ENCODE data around the gene ACAP2. TPM values are rescaled to one million over a fixed set of nuclear protein-coding genes. Genes with fewer than 3 reads are reported as not detected.

The ACAP2 gene
- total RNA-seq, 1 donor from 2014 or later: 49.7 TPM

DNA sequence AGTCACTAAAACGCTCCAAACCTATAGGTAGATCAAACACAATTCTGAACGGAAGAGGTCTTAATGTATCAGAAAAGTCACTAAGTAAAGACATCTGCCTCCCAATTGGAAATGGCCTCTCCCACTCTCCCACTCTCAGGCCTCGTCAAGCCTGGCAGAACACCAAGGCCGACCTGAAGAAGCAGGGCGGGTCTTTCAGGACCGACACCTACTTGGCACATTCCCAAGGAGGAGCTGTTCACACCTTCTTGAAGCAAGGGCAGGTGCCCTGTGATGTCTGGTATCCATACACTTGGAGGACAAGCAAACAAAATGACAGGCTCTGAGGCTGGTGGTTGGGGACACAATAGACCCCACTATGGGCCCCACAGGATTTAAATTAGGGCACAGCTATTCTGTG is 201.9 kb downstream of the ACAP2 start:
- H3K36me3 Mint-ChIP-seq: peaks cover 25% of the 10 kb centered on the region
- peaks cover 23% of the 10 kb centered on the region for H3K4me1 Mint-ChIP-seq
- H3K4me3 Mint-ChIP-seq: no peak overlapping the region
- no peaks in the 10 kb centered on the region for H3K27me3 Mint-ChIP-seq (ENCODE audit: low read depth)
- no peak overlapping the region for H3K27ac Mint-ChIP-seq
- TF ChIP-seq, protein P1, sequence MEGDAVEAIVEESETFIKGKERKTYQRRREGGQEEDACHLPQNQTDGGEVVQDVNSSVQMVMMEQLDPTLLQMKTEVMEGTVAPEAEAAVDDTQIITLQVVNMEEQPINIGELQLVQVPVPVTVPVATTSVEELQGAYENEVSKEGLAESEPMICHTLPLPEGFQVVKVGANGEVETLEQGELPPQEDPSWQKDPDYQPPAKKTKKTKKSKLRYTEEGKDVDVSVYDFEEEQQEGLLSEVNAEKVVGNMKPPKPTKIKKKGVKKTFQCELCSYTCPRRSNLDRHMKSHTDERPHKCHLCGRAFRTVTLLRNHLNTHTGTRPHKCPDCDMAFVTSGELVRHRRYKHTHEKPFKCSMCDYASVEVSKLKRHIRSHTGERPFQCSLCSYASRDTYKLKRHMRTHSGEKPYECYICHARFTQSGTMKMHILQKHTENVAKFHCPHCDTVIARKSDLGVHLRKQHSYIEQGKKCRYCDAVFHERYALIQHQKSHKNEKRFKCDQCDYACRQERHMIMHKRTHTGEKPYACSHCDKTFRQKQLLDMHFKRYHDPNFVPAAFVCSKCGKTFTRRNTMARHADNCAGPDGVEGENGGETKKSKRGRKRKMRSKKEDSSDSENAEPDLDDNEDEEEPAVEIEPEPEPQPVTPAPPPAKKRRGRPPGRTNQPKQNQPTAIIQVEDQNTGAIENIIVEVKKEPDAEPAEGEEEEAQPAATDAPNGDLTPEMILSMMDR (IDR thresholded peaks at IDR 0.05; ENCODE audit: unreplicated experiment): no peak
- DNase-seq (ENCODE audit: low spot score in 2 of 2, unreplicated experiment in 2 of 2): peak in 1 of 2 experiments; percentile 37
- peaks cover 9% of the 10 kb centered on the region for H3K9me3 Mint-ChIP-seq

DNA sequence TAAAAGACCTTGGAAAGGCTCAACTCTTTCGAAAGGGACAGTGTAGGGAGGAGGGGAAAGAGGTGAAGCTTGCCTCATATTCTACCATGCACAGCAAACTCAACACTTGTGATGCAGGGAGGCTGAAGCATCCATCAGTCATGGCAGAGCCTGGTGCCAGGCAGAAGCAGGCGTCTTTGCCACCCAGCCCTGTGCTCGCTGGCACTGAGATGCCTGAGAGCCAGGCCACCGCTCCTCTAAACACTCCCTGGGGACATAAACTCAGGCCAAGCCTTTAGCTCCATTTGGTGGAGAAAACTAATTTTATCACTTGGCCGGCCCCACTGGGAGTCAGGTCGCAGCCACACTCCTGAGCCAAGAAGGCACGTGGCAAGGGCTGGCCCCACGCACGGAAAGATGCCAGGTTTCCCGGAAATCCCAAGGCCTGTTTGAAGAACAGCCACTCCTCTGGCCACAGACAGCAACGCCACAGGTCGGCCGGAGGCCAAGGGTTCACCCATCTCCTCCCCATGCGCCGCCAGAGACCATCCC is 202.6 kb downstream of the ACAP2 start:
- TF ChIP-seq, protein P1 (IDR thresholded peaks at IDR 0.05; ENCODE audit: unreplicated experiment): no peak
- DNase-seq (ENCODE audit: low spot score in 2 of 2, unreplicated experiment in 2 of 2): peak in 1 of 2 experiments; percentile 33
- Mint-ChIP-seq H3K4me3 (no peak overlapping the region), H3K4me1 (peaks cover 23% of the 10 kb centered on the region), H3K36me3 (peaks cover 23% of the 10 kb centered on the region), H3K9me3 (peaks cover 13% of the 10 kb centered on the region), H3K27ac (no peak overlapping the region), H3K27me3 (ENCODE audit: low read depth) (no peaks in the 10 kb centered on the region)

DNA sequence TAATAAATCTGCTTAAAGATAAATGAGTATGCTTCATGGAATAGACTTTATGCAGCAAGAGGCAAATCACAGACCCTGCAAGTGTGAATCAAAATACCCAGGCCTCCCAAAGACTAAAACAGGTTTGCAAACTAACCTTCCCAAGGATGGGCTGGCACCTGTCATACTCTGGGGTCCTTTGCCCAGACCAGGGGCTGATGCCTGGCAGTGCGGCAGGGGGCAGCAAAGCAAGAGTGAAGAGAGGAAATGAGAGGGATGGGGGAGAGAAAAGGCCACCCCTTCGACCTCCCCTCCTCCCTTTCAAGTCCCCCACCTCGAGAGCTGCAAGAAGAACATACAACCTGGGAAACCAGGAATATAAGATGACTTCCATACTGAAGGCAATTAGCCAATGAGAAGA is 203.7 kb downstream of the ACAP2 start:
- Mint-ChIP-seq H3K27ac (no peak overlapping the region), H3K36me3 (peaks cover 30% of the 10 kb centered on the region), H3K9me3 (peaks cover 21% of the 10 kb centered on the region), H3K27me3 (ENCODE audit: low read depth) (no peaks in the 10 kb centered on the region), H3K4me1 (peaks cover 23% of the 10 kb centered on the region), H3K4me3 (no peak overlapping the region)
- DNase-seq (ENCODE audit: low spot score in 2 of 2, unreplicated experiment in 2 of 2): peak in 1 of 2 experiments; percentile 22
- TF ChIP-seq, protein P1 (IDR thresholded peaks at IDR 0.05; ENCODE audit: unreplicated experiment): no peak

DNA sequence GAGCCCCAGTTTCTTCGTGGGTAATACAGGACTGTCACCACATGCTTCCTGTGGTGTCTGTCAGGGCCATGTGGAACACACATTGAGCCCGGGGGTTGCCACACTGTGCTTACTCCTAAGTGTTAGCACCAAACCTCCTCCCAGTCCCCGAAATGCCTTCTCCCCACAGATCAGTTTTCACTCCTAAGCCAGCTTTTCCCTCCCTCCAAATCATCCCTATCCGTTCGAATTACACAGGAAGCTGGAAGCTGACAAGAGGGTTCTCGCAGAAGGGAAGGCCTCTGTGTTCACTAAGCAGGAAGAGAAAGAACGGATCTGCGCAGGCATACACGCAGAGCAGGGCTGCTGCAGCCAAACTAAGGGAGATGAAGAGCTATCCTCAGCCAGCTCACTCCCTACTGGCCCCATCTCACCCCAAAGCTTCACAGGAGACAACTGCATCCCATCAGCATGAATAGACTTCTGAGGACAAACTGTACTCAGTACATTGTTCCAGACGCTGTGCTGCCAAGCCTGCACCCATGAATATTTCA is 204.2 kb downstream of the ACAP2 start:
- peaks cover 23% of the 10 kb centered on the region for H3K4me1 Mint-ChIP-seq
- peak overlapping the region; percentile 50 for H3K27ac Mint-ChIP-seq
- H3K4me3 Mint-ChIP-seq: no peak overlapping the region
- peaks cover 22% of the 10 kb centered on the region for H3K9me3 Mint-ChIP-seq
- H3K27me3 Mint-ChIP-seq (ENCODE audit: low read depth): no peaks in the 10 kb centered on the region
- H3K36me3 Mint-ChIP-seq: peaks cover 30% of the 10 kb centered on the region
- peak in 1 of 2 experiments; percentile 32 for DNase-seq (ENCODE audit: low spot score in 2 of 2, unreplicated experiment in 2 of 2)
- TF ChIP-seq, protein P1 (IDR thresholded peaks at IDR 0.05; ENCODE audit: unreplicated experiment): no peak

DNA sequence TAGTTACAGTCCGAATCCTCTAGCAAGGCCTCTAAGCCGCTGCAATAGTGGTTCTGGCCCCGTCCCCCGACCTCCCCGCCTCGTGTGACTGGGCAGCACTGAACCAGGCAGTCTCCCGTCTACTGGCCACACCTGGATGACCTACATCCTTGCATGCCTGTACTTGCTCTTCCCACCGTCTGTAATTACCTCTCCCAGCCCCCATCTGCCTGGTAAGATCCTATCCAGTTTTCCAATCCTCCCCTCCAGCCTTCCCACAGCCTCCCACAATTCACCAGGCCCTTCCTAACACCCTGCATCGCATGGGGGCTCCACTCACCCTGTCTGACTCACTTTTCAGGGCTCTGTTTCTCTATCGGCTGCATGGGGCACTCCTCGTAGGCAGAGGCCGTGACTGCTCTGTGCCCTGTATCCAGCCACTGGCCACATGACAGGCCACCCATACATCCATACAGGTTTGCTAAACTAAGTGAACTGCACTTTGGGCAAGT is 204.7 kb downstream of the ACAP2 start:
- H3K4me3 Mint-ChIP-seq: no peak overlapping the region
- peak in 1 of 2 experiments; percentile 20 for DNase-seq (ENCODE audit: low spot score in 2 of 2, unreplicated experiment in 2 of 2)
- peaks cover 27% of the 10 kb centered on the region for H3K9me3 Mint-ChIP-seq
- no peaks in the 10 kb centered on the region for H3K27me3 Mint-ChIP-seq (ENCODE audit: low read depth)
- H3K27ac Mint-ChIP-seq: peak overlapping the region; percentile 50
- H3K36me3 Mint-ChIP-seq: peaks cover 32% of the 10 kb centered on the region
- peaks cover 23% of the 10 kb centered on the region for H3K4me1 Mint-ChIP-seq
- TF ChIP-seq, protein P1 (IDR thresholded peaks at IDR 0.05; ENCODE audit: unreplicated experiment): no peak
